HEK293T (cell line): Measurements from ENCODE around the gene ZNF134.

Experiments used
- CTCF ChIA-PET: fragments of 350-600 bp; formaldehyde crosslinking; extraction: SDS; loops from one replicate; lab custom pipeline; 2021; ENCODE audit warnings: antibody characterized with exemption, inconsistent platforms; lab: Yijun Ruan, JAX
- POLR2A ChIA-PET: fragments of 350-600 bp; formaldehyde crosslinking; extraction: SDS; loops from one replicate; lab custom pipeline; 2020; ENCODE audit warnings: antibody characterized with exemption, inconsistent platforms; lab: Yijun Ruan, JAX
- DNase-seq: peaks from one replicate; pipeline ENCODE4 v3.0.0; 2012; ENCODE audit warnings: mixed read lengths; ENCODE audit errors: extremely low spot score
- ARNT ChIP-seq: fragments of 450-650 bp; IDR thresholded peaks from 2 replicates; pipeline ENCODE4 v1.6.1; 2017; ENCODE audit warnings: mild to moderate bottlenecking
- BHLHE40 ChIP-seq: fragments of 450-650 bp; IDR thresholded peaks from 2 replicates; pipeline ENCODE4 v1.6.1; 2016; ENCODE audit warnings: mild to moderate bottlenecking, moderate library complexity, borderline replicate concordance
- CTBP1 ChIP-seq: fragments of 450-650 bp; IDR thresholded peaks from 2 replicates; pipeline ENCODE4 v1.6.1; 2016; ENCODE audit warnings: borderline replicate concordance
- ELF4 ChIP-seq: fragments of 450-650 bp; IDR thresholded peaks from 2 replicates; pipeline ENCODE4 v1.6.1; 2017; ENCODE audit warnings: antibody characterized with exemption
- FOXA1 ChIP-seq: fragments of 450-650 bp; IDR thresholded peaks from 2 replicates; pipeline ENCODE4 v1.6.1; 2016; ENCODE audit warnings: mild to moderate bottlenecking
- FOXK2 ChIP-seq: fragments of 450-650 bp; IDR thresholded peaks from 2 replicates; pipeline ENCODE4 v1.6.1; 2016; ENCODE audit warnings: mild to moderate bottlenecking
- FOXM1 ChIP-seq: fragments of 450-650 bp; IDR thresholded peaks from 2 replicates; pipeline ENCODE4 v1.6.1; 2017; ENCODE audit warnings: mild to moderate bottlenecking, borderline replicate concordance
- HDGF ChIP-seq: fragments of 450-650 bp; IDR thresholded peaks from 2 replicates; pipeline ENCODE4 v1.6.1; 2017; ENCODE audit warnings: antibody characterized with exemption, borderline replicate concordance
- L3MBTL2 ChIP-seq: fragments of 450-650 bp; conservative IDR thresholded peaks from 2 replicates; pipeline ENCODE4 v1.6.1; 2016; ENCODE audit warnings: mild to moderate bottlenecking
- LEF1 ChIP-seq: fragments of 450-650 bp; IDR thresholded peaks from 2 replicates; pipeline ENCODE4 v1.6.1; 2017; ENCODE audit warnings: mild to moderate bottlenecking, borderline replicate concordance
- NFRKB ChIP-seq: fragments of 450-650 bp; IDR thresholded peaks from 2 replicates; pipeline ENCODE4 v1.6.1; 2016; ENCODE audit warnings: mild to moderate bottlenecking, moderate library complexity
- SP1 ChIP-seq: fragments of 450-650 bp; IDR thresholded peaks from 2 replicates; pipeline ENCODE4 v1.6.1; 2017
- SUZ12 ChIP-seq: fragments of 450-650 bp; IDR thresholded peaks from 2 replicates; pipeline ENCODE4 v1.6.1; 2016; ENCODE audit warnings: mild to moderate bottlenecking
- TARDBP ChIP-seq: fragments of 450-650 bp; IDR thresholded peaks from 2 replicates; pipeline ENCODE4 v1.6.1; 2016
- ZNF384 ChIP-seq: fragments of 450-650 bp; IDR thresholded peaks from 2 replicates; pipeline ENCODE4 v1.6.1; 2016
- TF ChIP-seq, protein P1 (sequence below): fragments of 450-650 bp; IDR thresholded peaks from 2 replicates; pipeline ENCODE4 v1.6.1; 2016

ZNF134 gene

DNA sequence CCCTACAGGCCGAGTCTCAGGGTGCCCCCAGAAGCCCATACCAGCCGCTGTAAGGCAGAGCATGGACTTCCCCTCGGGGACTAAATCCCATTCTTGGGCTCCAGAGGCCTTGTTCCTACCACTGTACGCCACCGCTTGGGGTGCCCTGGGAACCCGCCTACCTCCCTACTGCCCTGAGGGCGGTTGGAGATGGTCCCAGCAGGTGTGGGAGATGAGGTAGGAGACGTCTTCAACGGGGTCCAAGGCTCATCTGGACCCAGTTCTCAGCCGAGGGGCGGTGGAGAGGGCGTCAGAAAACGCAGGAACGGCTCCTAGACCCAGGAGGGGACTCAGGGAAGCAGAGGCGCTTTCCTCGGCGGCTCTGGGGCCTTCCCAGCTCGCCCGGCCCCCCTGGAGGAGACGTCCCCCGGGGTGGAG lies 30.9 kb upstream of the ZNF134 start:
- ChIA-PET CTCF (no interaction called here), POLR2A (no interaction called here)
- TF ChIP-seq LEF1 (no peak), FOXA1 (no peak), ZNF384 (no peak)
- TF ChIP-seq, protein P1, sequence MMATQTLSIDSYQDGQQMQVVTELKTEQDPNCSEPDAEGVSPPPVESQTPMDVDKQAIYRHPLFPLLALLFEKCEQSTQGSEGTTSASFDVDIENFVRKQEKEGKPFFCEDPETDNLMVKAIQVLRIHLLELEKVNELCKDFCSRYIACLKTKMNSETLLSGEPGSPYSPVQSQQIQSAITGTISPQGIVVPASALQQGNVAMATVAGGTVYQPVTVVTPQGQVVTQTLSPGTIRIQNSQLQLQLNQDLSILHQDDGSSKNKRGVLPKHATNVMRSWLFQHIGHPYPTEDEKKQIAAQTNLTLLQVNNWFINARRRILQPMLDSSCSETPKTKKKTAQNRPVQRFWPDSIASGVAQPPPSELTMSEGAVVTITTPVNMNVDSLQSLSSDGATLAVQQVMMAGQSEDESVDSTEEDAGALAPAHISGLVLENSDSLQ: no peak
- DNase-seq: no peak

DNA sequence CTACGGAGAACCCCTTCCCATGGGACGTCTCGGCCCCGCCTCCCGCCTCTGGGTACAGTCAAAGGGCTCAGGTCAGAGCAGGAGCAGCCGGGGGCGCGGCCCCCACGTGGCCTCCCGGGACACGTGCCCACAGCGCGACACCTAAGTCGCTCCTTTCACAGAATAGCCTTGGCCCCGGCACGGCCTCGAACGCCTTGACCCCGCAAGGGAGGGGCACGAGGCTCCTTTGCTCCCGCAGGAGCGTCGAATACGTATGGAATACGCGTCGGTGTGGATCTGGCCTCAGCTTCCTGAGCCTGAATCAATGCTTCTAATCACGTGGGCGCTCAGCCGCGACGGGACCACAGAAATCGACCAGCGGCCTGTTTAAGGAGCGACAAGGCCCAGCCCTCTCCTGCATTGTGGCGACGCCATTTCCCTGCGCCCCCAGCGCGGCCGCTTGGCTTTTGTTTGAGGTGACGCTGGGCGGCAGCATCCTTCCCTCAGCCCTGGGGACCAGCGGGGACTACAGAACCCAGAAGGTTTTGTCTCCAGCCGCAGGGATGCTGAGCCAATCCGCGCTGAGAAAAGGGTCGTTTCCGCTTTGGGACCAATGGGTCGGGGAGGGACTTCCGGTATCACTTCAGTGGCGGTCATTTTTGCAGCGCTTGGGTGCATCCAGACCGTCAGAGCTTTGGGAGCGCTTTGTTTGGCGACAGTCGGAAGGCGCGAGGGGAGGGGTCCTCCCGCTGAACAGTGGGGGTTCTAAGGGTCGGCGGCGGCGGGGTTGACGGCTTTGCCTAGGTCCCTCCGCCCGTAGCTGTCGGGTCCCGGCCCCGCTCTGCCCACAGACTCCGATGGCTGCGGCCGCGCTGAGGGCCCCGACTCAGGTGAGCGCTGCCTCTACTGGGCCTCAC lies 30.3 kb upstream of the ZNF134 start, which contains the start of gene ZIK1:
Gene ZIK1, plus strand, starts transcription at position 625 of the 896 bp plus-strand sequence. Its CDS starts 212 bp downstream, at position 837.
- DNase-seq: no peak
- ChIA-PET POLR2A (no interaction called here), CTCF (no interaction called here)
- TF ChIP-seq SUZ12 (no peak), ELF4 (no peak), FOXA1 (no peak), ZNF384 (no peak), NFRKB (no peak), L3MBTL2 (no peak), ARNT (no peak), FOXK2 (no peak), TARDBP (no peak), SP1 (no peak), CTBP1 (no peak), LEF1 (no peak), FOXM1 (no peak), BHLHE40 (no peak), HDGF (no peak)
- TF ChIP-seq, protein P1: no peak

DNA sequence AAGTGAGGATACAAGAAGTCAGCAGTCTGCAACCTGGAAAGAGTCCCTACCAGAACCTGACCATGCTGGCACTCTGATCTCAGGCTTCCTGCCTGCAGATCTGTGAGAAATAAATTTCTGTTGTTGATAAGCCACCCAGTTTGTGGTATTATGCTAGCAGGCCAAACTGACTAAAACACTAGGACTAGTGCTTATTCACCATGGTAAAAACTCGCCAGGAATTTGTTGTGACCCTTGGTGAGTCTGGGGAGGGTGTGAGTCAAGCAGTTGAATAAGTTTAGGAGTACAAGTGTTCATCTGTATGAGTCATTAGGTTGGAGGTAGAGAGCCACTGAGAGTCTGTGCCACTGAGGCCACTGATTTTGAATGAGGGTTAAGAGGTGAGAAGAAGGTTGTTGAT lies 26.5 kb upstream of the ZNF134 start:
- ChIA-PET POLR2A (no interaction called here), CTCF (no interaction called here)
- DNase-seq: no peak
- TF ChIP-seq ARNT (no peak), CTBP1 (no peak), FOXK2 (no peak), FOXA1 (no peak), TARDBP (no peak), SUZ12 (no peak), LEF1 (no peak), ELF4 (no peak), NFRKB (no peak), L3MBTL2 (no peak), ZNF384 (no peak), HDGF (no peak), SP1 (no peak), BHLHE40 (no peak), FOXM1 (no peak)
- TF ChIP-seq, protein P1: no peak

DNA sequence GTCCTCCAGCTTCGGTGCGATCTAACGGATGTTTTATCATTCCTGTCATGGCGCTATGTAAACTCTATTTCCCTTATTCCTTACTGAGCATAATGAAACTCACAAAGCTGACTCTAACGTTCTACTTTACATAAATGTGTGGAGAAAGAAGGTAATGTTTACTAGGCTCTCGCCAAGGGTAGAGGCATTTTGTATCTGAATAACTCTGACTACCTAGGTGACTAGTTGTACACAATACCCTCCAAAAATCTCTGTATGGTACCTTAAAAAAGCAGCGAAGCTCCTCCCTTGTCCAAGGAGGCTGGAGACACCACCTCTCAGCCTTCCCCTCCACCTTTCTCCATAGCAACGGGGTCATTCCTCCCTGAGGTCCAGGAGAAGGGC lies 14.7 kb upstream of the ZNF134 start:
- no peak for DNase-seq
- ChIA-PET POLR2A (no interaction called here), CTCF (no interaction called here)
- TF ChIP-seq NFRKB (no peak), ARNT (no peak), ELF4 (no peak), SP1 (no peak), FOXM1 (no peak), FOXA1 (no peak), CTBP1 (no peak), HDGF (no peak), BHLHE40 (no peak), LEF1 (no peak), SUZ12 (no peak), TARDBP (no peak), ZNF384 (no peak), L3MBTL2 (no peak)
- TF ChIP-seq, protein P1: no peak

- POLR2A ChIA-PET: no interaction called here
Observed at GRCh38 chr19:57599761-57600383, 14.2 kb upstream of the ZNF134 start, which contains the start of gene ZNF530. ZNF530 (plus strand) TSS chr19:57599885; CDS start chr19:57604346, 4,461 bp downstream.

More at GRCh38 chr19:57599761-57600383, 14.2 kb upstream of the ZNF134 start, which contains the start of gene ZNF530:
- CTCF ChIA-PET: no interaction called here
- peak; percentile 48; the same call in 1 of the 2 replicates for TF ChIP-seq L3MBTL2
- TF ChIP-seq NFRKB: no peak
- TF ChIP-seq, protein P1: no peak
- peak; percentile 89 for DNase-seq
